ENCODE measurements around the gene DNAH9.

DNAH9 gene

DNA sequence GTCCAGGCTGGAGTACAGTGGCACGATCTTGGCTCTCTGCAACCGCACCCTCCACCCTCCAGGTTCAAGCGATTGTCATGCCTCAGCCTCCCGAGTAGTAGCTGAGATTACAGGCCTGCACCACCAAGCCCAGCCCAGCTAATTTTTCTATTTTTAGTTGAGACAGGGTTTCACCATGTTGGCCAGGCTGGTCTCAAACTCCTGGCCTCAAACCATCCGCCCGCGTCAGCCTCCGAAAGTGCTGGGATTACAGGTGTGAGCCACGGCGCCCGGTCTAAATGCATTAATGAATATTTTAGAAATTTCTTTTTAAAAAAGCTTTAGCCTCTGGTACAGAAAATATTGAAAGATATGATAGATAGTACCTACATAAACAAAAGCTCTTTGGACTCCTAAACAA is 95.0 kb downstream of the DNAH9 start:
- Histone ChIP-seq H3K9me3 (no peaks in the 10 kb centered on the region), H3K4me1 (no peaks in the 10 kb centered on the region), H3K36me3 (no peaks in the 10 kb centered on the region), H3K4me3 (ENCODE audit: low read depth, low read length) (no peak overlapping the region), H3K27me3 (no peaks in the 10 kb centered on the region)
- TF ChIP-seq, protein P1, sequence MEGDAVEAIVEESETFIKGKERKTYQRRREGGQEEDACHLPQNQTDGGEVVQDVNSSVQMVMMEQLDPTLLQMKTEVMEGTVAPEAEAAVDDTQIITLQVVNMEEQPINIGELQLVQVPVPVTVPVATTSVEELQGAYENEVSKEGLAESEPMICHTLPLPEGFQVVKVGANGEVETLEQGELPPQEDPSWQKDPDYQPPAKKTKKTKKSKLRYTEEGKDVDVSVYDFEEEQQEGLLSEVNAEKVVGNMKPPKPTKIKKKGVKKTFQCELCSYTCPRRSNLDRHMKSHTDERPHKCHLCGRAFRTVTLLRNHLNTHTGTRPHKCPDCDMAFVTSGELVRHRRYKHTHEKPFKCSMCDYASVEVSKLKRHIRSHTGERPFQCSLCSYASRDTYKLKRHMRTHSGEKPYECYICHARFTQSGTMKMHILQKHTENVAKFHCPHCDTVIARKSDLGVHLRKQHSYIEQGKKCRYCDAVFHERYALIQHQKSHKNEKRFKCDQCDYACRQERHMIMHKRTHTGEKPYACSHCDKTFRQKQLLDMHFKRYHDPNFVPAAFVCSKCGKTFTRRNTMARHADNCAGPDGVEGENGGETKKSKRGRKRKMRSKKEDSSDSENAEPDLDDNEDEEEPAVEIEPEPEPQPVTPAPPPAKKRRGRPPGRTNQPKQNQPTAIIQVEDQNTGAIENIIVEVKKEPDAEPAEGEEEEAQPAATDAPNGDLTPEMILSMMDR (IDR thresholded peaks at IDR 0.05; ENCODE audit: low read depth, low read length) = no peak
- no peak for DNase-seq

DNA sequence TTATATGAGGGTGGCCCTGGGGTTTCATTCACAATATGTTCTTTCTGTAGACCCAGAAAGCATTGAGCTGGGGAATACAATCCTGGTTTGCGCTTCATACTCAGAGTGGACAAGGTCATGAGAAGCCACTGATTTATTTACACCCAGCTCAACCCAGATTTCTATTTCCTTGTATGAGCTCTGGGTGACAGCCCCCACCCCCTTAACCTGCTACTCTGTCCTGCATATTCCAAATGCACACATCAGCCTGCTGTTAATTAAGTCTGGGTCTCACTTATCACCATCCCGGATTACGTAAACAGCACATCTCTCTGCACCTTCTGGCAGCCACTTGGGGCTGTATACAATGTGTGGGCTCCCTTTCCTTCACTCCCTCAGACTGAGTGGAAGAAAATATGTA is 102.4 kb downstream of the DNAH9 start:
- no peak for DNase-seq

DNA sequence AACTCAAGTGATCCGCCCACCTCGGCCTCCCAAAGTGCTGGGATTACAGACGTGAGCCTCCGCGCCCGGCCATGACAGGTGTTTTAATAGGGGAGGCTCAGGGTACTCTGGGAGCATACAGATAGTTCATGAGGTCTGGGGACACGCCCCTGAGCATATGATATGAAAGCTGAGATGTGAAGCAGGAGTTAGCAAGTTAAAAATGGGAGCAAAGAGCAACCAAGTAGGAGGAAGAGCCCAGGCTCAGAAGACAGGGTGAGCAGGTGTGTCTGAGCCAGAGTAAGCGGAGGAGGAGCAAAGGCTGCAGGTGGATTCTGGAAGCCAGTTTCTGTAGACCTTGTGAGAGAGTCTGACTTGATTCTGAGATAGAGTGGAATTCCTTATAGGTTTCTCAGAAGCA is 103.6 kb downstream of the DNAH9 start:
- DNase-seq = no peak
- no peaks in the 10 kb centered on the region for H3K4me1 ChIP-seq
- no peaks in the 10 kb centered on the region for H3K9me3 ChIP-seq
- H3K27me3 ChIP-seq = no peaks in the 10 kb centered on the region
- H3K4me3 ChIP-seq (ENCODE audit: low read depth, low read length) = no peak overlapping the region
- H3K36me3 ChIP-seq = no peaks in the 10 kb centered on the region
- TF ChIP-seq, protein P1 (IDR thresholded peaks at IDR 0.05; ENCODE audit: low read depth, low read length) = no peak

More for the DNA sequence above, 102.4 kb downstream of the DNAH9 start:
- H3K9me3 ChIP-seq = no peaks in the 10 kb centered on the region
- TF ChIP-seq, protein P1 (IDR thresholded peaks at IDR 0.05; ENCODE audit: low read depth, low read length) = no peak
- H3K4me3 ChIP-seq (ENCODE audit: low read depth, low read length) = no peak overlapping the region
- H3K27me3 ChIP-seq = no peaks in the 10 kb centered on the region
- no peaks in the 10 kb centered on the region for H3K4me1 ChIP-seq
- no peaks in the 10 kb centered on the region for H3K36me3 ChIP-seq

DNA sequence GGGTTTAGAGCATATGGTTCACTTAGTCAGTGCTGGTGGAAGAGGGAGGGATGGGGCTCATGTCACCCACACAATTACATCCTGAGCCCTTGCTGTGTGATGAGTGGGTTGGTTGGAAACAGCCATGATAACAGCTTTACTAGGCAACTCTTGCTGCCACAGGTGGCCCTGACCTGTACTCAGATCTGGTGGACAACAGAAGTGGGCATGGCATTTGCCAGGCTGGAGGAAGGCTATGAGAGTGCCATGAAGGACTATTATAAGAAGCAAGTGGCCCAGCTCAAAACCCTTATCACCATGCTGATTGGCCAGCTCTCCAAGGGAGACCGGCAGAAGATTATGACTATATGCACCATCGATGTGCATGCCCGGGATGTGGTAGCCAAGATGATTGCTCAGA is 105.8 kb downstream of the DNAH9 start:
- DNase-seq = no peak
- Histone ChIP-seq H3K36me3 (no peaks in the 10 kb centered on the region), H3K27me3 (no peaks in the 10 kb centered on the region), H3K4me1 (no peaks in the 10 kb centered on the region), H3K9me3 (no peaks in the 10 kb centered on the region), H3K4me3 (ENCODE audit: low read depth, low read length) (no peak overlapping the region)
- TF ChIP-seq, protein P1 (IDR thresholded peaks at IDR 0.05; ENCODE audit: low read depth, low read length) = no peak

DNA sequence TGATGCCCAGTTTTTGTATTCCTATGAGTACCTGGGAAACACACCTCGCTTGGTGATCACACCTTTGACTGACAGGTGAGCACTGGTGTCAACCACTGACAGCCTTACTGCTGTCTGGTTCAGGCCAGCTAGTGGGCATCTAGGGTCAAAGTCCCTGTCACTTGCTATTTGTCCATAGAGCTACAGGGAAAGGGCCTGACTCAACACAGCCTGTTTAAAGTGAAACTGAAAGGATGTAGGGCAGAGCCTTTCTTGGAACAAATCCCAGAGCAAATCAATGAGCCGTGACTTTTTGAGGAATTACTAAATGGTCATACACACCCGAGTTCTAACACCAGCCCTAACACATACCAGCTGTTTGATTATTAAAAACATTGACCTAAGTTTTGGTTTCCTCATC is 106.8 kb downstream of the DNAH9 start:
- Histone ChIP-seq H3K27me3 (no peaks in the 10 kb centered on the region), H3K9me3 (no peaks in the 10 kb centered on the region), H3K4me3 (ENCODE audit: low read depth, low read length) (no peak overlapping the region), H3K4me1 (no peaks in the 10 kb centered on the region), H3K36me3 (no peaks in the 10 kb centered on the region)
- no peak for DNase-seq
- TF ChIP-seq, protein P1 (IDR thresholded peaks at IDR 0.05; ENCODE audit: low read depth, low read length) = no peak

DNA sequence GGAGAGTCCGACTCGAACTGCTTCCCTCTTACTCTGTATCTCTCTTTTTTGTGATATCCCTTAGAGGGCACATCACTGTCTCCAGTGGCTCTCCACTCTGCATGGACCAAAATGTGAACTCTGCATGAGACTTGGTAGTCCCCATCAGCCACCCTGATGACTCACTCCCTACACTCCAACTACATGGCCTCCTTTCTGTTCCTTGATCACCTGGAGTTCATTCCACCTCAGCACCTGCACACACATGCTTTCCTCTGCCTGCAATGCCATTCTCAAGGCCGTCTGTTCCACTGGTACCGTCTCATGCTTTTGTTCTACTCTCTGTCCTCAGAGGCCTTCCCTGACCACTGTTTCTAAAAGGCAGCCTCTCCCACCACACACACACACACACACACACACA is 109.3 kb downstream of the DNAH9 start:
- Histone ChIP-seq H3K4me3 (ENCODE audit: low read depth, low read length) (no peak overlapping the region), H3K9me3 (no peaks in the 10 kb centered on the region), H3K27me3 (no peaks in the 10 kb centered on the region), H3K4me1 (no peaks in the 10 kb centered on the region), H3K36me3 (no peaks in the 10 kb centered on the region)
- no peak for DNase-seq
- TF ChIP-seq, protein P1 (IDR thresholded peaks at IDR 0.05; ENCODE audit: low read depth, low read length) = no peak

Measured in BE2C (cell line).